HepG2 (cell line): ENCODE data around the gene URAD. TPM values are rescaled to one million over a fixed set of nuclear protein-coding genes. Genes with fewer than 3 reads are reported as not detected.

Experiments
- GPN1 ChIP-seq: sonication (generic); formaldehyde crosslinking; IDR thresholded peaks from 2 replicates; pipeline ENCODE4 v1.5.1; 2020; ENCODE audit warnings: missing genetic modification reagents, borderline replicate concordance
- HBP1 ChIP-seq: IDR thresholded peaks from 2 replicates; pipeline ENCODE4 v1.6.1; 2016; ENCODE audit warnings: low read depth, control low read depth
- HNF1B ChIP-seq: sonication (generic); formaldehyde crosslinking; IDR thresholded peaks from 2 replicates; pipeline ENCODE4 v1.5.1; 2020; ENCODE audit warnings: mild to moderate bottlenecking, moderate library complexity, missing genetic modification reagents
- HNF4A ChIP-seq: sonication (generic); formaldehyde crosslinking; IDR thresholded peaks from 2 replicates; pipeline ENCODE4 v1.4.0; 2020; ENCODE audit warnings: missing genetic modification reagents
- HNRNPUL1 ChIP-seq: fragments of 200-400 bp; formaldehyde crosslinking; IDR thresholded peaks from 2 replicates; pipeline ENCODE4 v1.6.1; 2017; ENCODE audit warnings: low read depth, mild to moderate bottlenecking, low read length, moderate library complexity
- MAFF ChIP-seq: IDR thresholded peaks from 2 replicates; pipeline ENCODE4 v1.6.1; 2011; ENCODE audit warnings: low read depth, low read length, improper control_type of control experiment
- MLXIP ChIP-seq: sonication (generic); formaldehyde crosslinking; IDR thresholded peaks from 2 replicates; pipeline ENCODE4 v1.9.0; 2021; ENCODE audit warnings: missing genetic modification reagents, borderline replicate concordance
- NFE2L2 ChIP-seq: fragments of 150-350 bp; IDR thresholded peaks from 2 replicates; pipeline ENCODE4 v1.6.1; 2014; ENCODE audit warnings: low read length
- NFKB2 ChIP-seq: sonication (generic); formaldehyde crosslinking; IDR thresholded peaks from 2 replicates; pipeline ENCODE4 v1.4.0; 2020; ENCODE audit warnings: missing genetic modification reagents, borderline replicate concordance
- PLRG1 ChIP-seq: fragments of 450-650 bp; conservative IDR thresholded peaks from 2 replicates; pipeline ENCODE4 v1.6.1; 2016
- PRDM4 ChIP-seq: sonication (generic); formaldehyde crosslinking; IDR thresholded peaks from 2 replicates; pipeline ENCODE4 v1.9.0; 2021; ENCODE audit warnings: missing genetic modification reagents, borderline replicate concordance
- PRMT3 ChIP-seq: sonication (generic); formaldehyde crosslinking; IDR thresholded peaks from 2 replicates; pipeline ENCODE4 v1.8.1; 2022; ENCODE audit warnings: low read depth, mild to moderate bottlenecking, moderate library complexity, missing genetic modification reagents, borderline replicate concordance
- RFX5 ChIP-seq: IDR thresholded peaks from 2 replicates; pipeline ENCODE4 v1.6.1; 2011; ENCODE audit warnings: low read depth, low read length, improper control_type of control experiment
- ZBTB38 ChIP-seq: sonication (generic); formaldehyde crosslinking; IDR thresholded peaks from 2 replicates; pipeline ENCODE4 v1.5.1; 2020; ENCODE audit warnings: mild to moderate bottlenecking, missing genetic modification reagents
- ZKSCAN1 ChIP-seq: fragments of 150-350 bp; IDR thresholded peaks from 2 replicates; pipeline ENCODE4 v1.6.1; 2014; ENCODE audit warnings: low read length
- ZNF549 ChIP-seq: sonication (generic); formaldehyde crosslinking; IDR thresholded peaks from 2 replicates; pipeline ENCODE4 v1.5.0; 2020; ENCODE audit warnings: missing genetic modification reagents
- ZNF598 ChIP-seq: sonication (generic); formaldehyde crosslinking; IDR thresholded peaks from 2 replicates; pipeline ENCODE4 v1.5.1; 2020; ENCODE audit warnings: mild to moderate bottlenecking, missing genetic modification reagents, borderline replicate concordance
- ZNF747 ChIP-seq: sonication (generic); formaldehyde crosslinking; IDR thresholded peaks from 2 replicates; pipeline ENCODE4 v1.8.1; 2023; ENCODE audit warnings: missing genetic modification reagents, mild to moderate bottlenecking, borderline replicate concordance
- ZNF792 ChIP-seq: IDR thresholded peaks from 2 replicates; pipeline ENCODE4 v1.6.1; 2016
- ZNF879 ChIP-seq: sonication (generic); formaldehyde crosslinking; IDR thresholded peaks from 2 replicates; pipeline ENCODE4 v1.8.1; 2023; ENCODE audit warnings: missing genetic modification reagents
- polyA plus RNA-seq, 8 experiments: library from polyadenylated mRNA; depleted of rRNA in 3 of 8; stranded (reverse) in 7 of 8; unstranded in 1 of 8; fragments of >200 nt; fragmentation: Illumina TruSeq in 4 of 8; extraction: Trizol in 4 of 8; gene quantifications; 2 replicates each; pipeline versions ENCODE4 v1.2.1 to v1.2.3, GENCODE V29; 2011 to 2016; ENCODE audit warnings: low read depth in 4 of 8, missing spikeins in 1 of 8, mixed read lengths in 1 of 8; ENCODE audit not compliant: insufficient read depth in 1 of 8
- total RNA-seq, 5 experiments: library from RNA; depleted of rRNA; stranded (reverse); fragments of >200 nt; fragmentation: Illumina TruSeq; extraction: Trizol; gene quantifications; 2 replicates each; pipeline ENCODE4 v1.2.3, GENCODE V29; 2016; ENCODE audit warnings: low read depth in 1 of 5

Gene URAD
- total and polyA plus RNA-seq, 2 of the 13 experiments (the other 11 are each of a cell fraction or from before 2014, with no cell fraction given): not detected

GRCh38 chr13:27960362-27961226, 27.9 kb downstream of the URAD start (continued):
- TF ChIP-seq PRDM4 (no peak), ZNF879 (CRISPR knock-in tag) (0 out of 2 replicates have a peak, but pooled peaks have one; percentile 54), ZBTB38 (CRISPR knock-in tag) (peak; percentile 75; the same call in 1 of the 2 replicates), NFE2L2 (no peak), MAFF (no peak), HBP1 (CRISPR knock-in tag) (peak; percentile 53; the same call in 1 of the 2 replicates), HNF4A (CRISPR knock-in tag) (peak; percentile 96), ZNF792 (CRISPR knock-in tag) (peak; percentile 65; the same call in 1 of the 2 replicates), PLRG1 (no peak), ZNF598 (CRISPR knock-in tag) (no peak), HNRNPUL1 (no peak), ZKSCAN1 (no peak), HNF1B (CRISPR knock-in tag) (peak; percentile 65; the same call in 1 of the 2 replicates), GPN1 (CRISPR knock-in tag) (no peak), MLXIP (CRISPR knock-in tag) (0 out of 2 replicates have a peak, but pooled peaks have one; percentile 12), NFKB2 (peak; percentile 87; the same call in 1 of the 2 replicates), PRMT3 (CRISPR knock-in tag) (no peak), ZNF549 (CRISPR knock-in tag) (0 out of 2 replicates have a peak, but pooled peaks have one; percentile 22), RFX5 (peak; percentile 96), ZNF747 (CRISPR knock-in tag) (0 out of 2 replicates have a peak, but pooled peaks have one; percentile 41)
